Measurements from ENCODE around the gene PIWIL1.

DNA sequence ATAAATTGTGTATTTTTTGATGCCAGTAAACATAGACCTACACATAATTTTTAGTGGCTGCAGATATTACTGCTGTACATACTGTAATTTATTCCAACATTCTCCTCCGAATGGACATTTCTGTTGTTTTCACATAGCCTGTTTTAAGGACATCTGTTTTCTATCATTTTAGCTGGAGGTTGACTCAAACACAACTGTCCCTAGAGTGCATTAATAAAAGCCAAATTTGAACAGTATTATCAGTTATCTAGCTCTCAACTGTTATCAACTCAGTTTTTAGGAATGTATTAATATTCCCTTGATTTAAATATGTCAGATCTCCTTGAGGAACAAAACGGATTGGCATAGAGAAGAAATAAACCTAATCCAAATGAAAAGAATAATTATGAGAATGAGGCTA, 17.2 kb upstream of the PIWIL1 start:
- no peak for TF ChIP-seq POLR2A (IDR thresholded peaks at IDR 0.05; ENCODE audit: extremely low read depth, insufficient read length)
- TF ChIP-seq, protein P1, sequence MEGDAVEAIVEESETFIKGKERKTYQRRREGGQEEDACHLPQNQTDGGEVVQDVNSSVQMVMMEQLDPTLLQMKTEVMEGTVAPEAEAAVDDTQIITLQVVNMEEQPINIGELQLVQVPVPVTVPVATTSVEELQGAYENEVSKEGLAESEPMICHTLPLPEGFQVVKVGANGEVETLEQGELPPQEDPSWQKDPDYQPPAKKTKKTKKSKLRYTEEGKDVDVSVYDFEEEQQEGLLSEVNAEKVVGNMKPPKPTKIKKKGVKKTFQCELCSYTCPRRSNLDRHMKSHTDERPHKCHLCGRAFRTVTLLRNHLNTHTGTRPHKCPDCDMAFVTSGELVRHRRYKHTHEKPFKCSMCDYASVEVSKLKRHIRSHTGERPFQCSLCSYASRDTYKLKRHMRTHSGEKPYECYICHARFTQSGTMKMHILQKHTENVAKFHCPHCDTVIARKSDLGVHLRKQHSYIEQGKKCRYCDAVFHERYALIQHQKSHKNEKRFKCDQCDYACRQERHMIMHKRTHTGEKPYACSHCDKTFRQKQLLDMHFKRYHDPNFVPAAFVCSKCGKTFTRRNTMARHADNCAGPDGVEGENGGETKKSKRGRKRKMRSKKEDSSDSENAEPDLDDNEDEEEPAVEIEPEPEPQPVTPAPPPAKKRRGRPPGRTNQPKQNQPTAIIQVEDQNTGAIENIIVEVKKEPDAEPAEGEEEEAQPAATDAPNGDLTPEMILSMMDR (IDR thresholded peaks at IDR 0.05; ENCODE audit: low read depth, low read length), result no peak

Data from NB4 (cell line).